ENCODE measurements around the gene TP53AIP1.

The TP53AIP1 gene

DNA sequence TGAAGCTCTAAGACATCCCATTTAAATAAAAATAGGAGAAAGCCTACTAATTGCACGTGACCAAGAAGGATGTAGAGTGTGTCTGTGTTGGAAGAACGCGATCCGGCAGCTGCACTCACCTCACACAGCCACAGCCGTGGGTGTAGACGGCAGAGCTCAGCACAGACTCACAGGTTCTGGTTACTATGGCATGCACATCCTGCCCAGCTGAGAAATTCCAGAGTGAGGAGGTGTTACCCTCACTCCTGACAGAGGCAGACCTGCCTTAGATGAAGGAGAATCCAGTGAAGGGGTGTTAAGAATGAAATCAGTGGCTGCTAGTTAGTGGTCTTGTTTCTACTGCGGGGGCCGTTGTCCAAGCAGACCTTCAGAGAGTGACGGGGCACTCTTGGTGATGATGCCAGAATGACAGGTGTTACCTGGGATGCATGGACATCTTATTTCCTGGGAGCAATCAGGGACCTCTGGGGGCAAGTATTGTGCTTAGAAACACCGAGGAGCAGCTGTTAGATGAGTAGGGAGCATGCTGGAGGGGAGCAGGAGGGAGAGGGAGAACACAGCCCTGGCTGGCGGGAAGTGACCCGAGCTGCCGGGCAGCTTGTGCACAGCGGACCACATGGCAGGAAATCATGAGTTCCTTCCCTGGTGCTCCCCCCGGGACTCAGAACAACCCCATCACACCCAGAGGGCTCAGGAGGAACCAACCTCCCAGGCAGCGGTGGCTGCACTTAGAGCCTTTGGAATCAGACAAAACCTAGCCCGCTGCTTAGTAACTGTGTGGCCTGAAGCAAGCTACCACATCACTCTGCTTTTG, 39.2 kb downstream of the TP53AIP1 start:
- Histone ChIP-seq H3K36me3 (ENCODE audit: insufficient read depth, low read length) (no peaks in the 10 kb centered on the region), H3K27ac (ENCODE audit: low read depth, low read length) (no peak overlapping the region), H3K9ac (ENCODE audit: low read length) (no peak overlapping the region), H3K4me1 (ENCODE audit: insufficient read depth, low read length) (no peaks in the 10 kb centered on the region), H3K4me3 (ENCODE audit: low read depth in 1 of 2, low read length in 2 of 2) (no peak overlapping the region), H3K9me3 (ENCODE audit: low read length) (no peaks in the 10 kb centered on the region), H3K27me3 (ENCODE audit: control insufficient read depth in 1 of 2, insufficient read depth in 2 of 2, low read length in 2 of 2) (no peaks in the 10 kb centered on the region)

- H3K9me3 ChIP-seq (ENCODE audit: low read length) = no peaks in the 10 kb centered on the region
- H3K27me3 ChIP-seq (ENCODE audit: control insufficient read depth in 1 of 2, insufficient read depth in 2 of 2, low read length in 2 of 2) = no peaks in the 10 kb centered on the region
- H3K4me3 ChIP-seq (ENCODE audit: low read depth in 1 of 2, low read length in 2 of 2) = no peak overlapping the region
- H3K9ac ChIP-seq (ENCODE audit: low read length) = no peak overlapping the region
- no peaks in the 10 kb centered on the region for H3K4me1 ChIP-seq (ENCODE audit: insufficient read depth, low read length)
- no peak overlapping the region for H3K27ac ChIP-seq (ENCODE audit: low read depth, low read length)
- no peaks in the 10 kb centered on the region for H3K36me3 ChIP-seq (ENCODE audit: insufficient read depth, low read length)
These were observed 40.1 kb downstream of the TP53AIP1 start for GRCh38 chr11:128902515-128903066.

DNA sequence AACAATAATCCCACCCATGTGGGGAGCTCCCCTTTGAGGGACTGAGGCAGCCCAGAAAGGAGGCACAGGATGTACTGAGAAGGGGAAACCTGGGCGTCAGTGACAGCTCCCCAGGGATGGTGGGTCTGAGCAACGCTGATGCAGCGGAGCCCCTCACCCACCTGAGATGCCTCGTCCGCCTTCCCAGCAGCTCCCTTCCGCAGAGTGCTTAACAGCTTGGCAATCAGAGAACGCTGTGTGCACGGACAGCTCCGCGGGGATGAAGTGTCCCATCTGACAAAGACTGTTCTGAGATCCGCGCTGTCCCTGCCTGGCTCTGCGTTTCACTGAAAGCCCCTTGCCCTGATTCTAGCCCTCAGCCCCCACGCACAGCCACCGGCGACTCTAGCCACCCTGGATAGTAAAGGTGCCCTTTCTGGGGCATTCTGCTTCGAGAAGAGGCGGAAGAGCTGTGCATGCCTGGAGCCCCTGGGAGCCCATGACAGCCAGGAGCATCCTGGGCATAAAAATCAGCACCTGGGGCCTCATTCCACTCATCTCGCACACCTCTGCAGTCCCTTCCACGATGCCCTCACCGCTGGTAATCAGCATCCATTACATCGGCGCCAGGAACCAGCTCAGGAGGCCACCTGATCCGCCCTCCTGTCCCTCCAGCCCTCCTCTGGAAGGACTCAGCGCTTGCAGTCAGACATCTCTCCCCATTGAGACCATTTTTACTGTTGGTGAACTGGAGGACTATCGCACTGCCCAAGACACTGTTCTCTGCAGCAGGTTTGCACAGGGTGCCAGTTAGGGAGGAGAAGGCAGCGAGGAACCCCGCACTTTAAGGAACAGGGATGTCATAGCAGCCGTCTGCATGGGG, 40.8 kb downstream of the TP53AIP1 start:
- H3K27ac ChIP-seq (ENCODE audit: low read depth, low read length) = no peak overlapping the region

GRCh38 chr11:128900468-128900867, 42.2 kb downstream of the TP53AIP1 start:
- H3K27ac ChIP-seq (ENCODE audit: low read depth, low read length) = no peak overlapping the region
- no peaks in the 10 kb centered on the region for H3K4me1 ChIP-seq (ENCODE audit: insufficient read depth, low read length)
- no peak overlapping the region for H3K9ac ChIP-seq (ENCODE audit: low read length)
- no peaks in the 10 kb centered on the region for H3K27me3 ChIP-seq (ENCODE audit: control insufficient read depth in 1 of 2, insufficient read depth in 2 of 2, low read length in 2 of 2)
- no peak overlapping the region for H3K4me3 ChIP-seq (ENCODE audit: low read depth in 1 of 2, low read length in 2 of 2)
- no peaks in the 10 kb centered on the region for H3K36me3 ChIP-seq (ENCODE audit: insufficient read depth, low read length)
- no peaks in the 10 kb centered on the region for H3K9me3 ChIP-seq (ENCODE audit: low read length)

More for the DNA sequence above, 40.8 kb downstream of the TP53AIP1 start:
- no peak overlapping the region for H3K9ac ChIP-seq (ENCODE audit: low read length)
- H3K9me3 ChIP-seq (ENCODE audit: low read length) = no peaks in the 10 kb centered on the region
- no peaks in the 10 kb centered on the region for H3K4me1 ChIP-seq (ENCODE audit: insufficient read depth, low read length)
- H3K4me3 ChIP-seq (ENCODE audit: low read depth in 1 of 2, low read length in 2 of 2) = no peak overlapping the region
- H3K36me3 ChIP-seq (ENCODE audit: insufficient read depth, low read length) = no peaks in the 10 kb centered on the region
- no peaks in the 10 kb centered on the region for H3K27me3 ChIP-seq (ENCODE audit: control insufficient read depth in 1 of 2, insufficient read depth in 2 of 2, low read length in 2 of 2)

- H3K27ac ChIP-seq (ENCODE audit: low read depth, low read length) = no peak overlapping the region
- H3K4me1 ChIP-seq (ENCODE audit: insufficient read depth, low read length) = no peaks in the 10 kb centered on the region
- H3K9me3 ChIP-seq (ENCODE audit: low read length) = no peaks in the 10 kb centered on the region
- H3K4me3 ChIP-seq (ENCODE audit: low read depth in 1 of 2, low read length in 2 of 2) = no peak overlapping the region
- no peaks in the 10 kb centered on the region for H3K27me3 ChIP-seq (ENCODE audit: control insufficient read depth in 1 of 2, insufficient read depth in 2 of 2, low read length in 2 of 2)
- no peaks in the 10 kb centered on the region for H3K36me3 ChIP-seq (ENCODE audit: insufficient read depth, low read length)
- no peak overlapping the region for H3K9ac ChIP-seq (ENCODE audit: low read length)
These were observed 43.9 kb downstream of the TP53AIP1 start for GRCh38 chr11:128898580-128899344.

- Histone ChIP-seq H3K4me3 (ENCODE audit: low read depth in 1 of 2, low read length in 2 of 2) (no peak overlapping the region), H3K36me3 (ENCODE audit: insufficient read depth, low read length) (no peaks in the 10 kb centered on the region), H3K4me1 (ENCODE audit: insufficient read depth, low read length) (no peaks in the 10 kb centered on the region), H3K27ac (ENCODE audit: low read depth, low read length) (no peak overlapping the region), H3K9ac (ENCODE audit: low read length) (no peak overlapping the region), H3K27me3 (ENCODE audit: control insufficient read depth in 1 of 2, insufficient read depth in 2 of 2, low read length in 2 of 2) (no peaks in the 10 kb centered on the region), H3K9me3 (ENCODE audit: low read length) (no peaks in the 10 kb centered on the region)
These were observed 44.8 kb downstream of the TP53AIP1 start for GRCh38 chr11:128897826-128898225.

DNA sequence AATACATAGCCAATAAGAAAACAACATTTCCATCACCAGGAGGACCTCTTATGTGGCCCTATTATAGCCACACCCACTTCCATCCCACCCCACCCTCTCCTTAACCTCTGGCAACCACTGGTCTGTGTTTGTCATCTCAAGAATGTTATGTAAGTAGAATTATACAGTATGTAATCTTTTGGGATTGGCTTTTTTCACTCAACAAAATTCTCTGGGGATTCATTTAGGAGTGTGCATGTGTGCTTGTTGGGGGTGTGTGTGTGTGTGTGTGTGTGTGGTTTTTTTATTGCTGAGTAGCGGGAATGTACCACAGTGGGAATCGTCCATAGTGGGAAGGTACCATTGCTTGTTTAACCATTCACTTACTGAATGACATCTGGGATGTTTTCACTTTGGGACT, 46.3 kb downstream of the TP53AIP1 start:
- Histone ChIP-seq H3K4me1 (ENCODE audit: insufficient read depth, low read length) (no peaks in the 10 kb centered on the region), H3K27ac (ENCODE audit: low read depth, low read length) (no peak overlapping the region), H3K27me3 (ENCODE audit: control insufficient read depth in 1 of 2, insufficient read depth in 2 of 2, low read length in 2 of 2) (peaks cover 0 to 6% of the 10 kb centered on the region in 2 donors), H3K9me3 (ENCODE audit: low read length) (no peaks in the 10 kb centered on the region), H3K4me3 (ENCODE audit: low read depth in 1 of 2, low read length in 2 of 2) (no peak overlapping the region), H3K36me3 (ENCODE audit: insufficient read depth, low read length) (no peaks in the 10 kb centered on the region), H3K9ac (ENCODE audit: low read length) (no peak overlapping the region)

GRCh38 chr11:128895526-128895925, 47.1 kb downstream of the TP53AIP1 start:
- Histone ChIP-seq H3K27ac (ENCODE audit: low read depth, low read length) (no peak overlapping the region), H3K27me3 (ENCODE audit: control insufficient read depth in 1 of 2, insufficient read depth in 2 of 2, low read length in 2 of 2) (peaks cover 0 to 9% of the 10 kb centered on the region in 2 donors), H3K4me1 (ENCODE audit: insufficient read depth, low read length) (no peaks in the 10 kb centered on the region)

DNA sequence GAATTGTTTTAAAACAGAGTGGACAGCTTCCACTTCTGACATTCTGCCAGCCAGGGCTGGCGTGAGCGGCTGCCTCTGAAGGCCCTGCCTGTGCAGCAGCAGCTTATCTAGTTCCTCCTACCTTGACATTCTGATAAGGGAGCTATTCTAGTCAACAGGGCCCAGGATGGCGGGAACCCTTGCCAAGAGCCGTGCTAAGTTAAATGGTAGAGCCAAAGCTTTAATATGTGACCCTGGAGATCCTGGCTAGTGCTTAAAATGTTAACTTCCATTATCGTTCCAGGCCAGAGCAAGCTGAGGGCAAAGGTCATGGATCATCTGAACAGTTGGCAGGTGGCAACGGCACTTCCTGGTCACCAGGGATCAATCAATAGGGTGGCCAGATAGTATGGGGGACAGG, 48.0 kb downstream of the TP53AIP1 start:
- H3K9me3 ChIP-seq (ENCODE audit: low read length) = no peaks in the 10 kb centered on the region
- H3K27ac ChIP-seq (ENCODE audit: low read depth, low read length) = no peak overlapping the region
- no peak overlapping the region for H3K9ac ChIP-seq (ENCODE audit: low read length)
- H3K4me3 ChIP-seq (ENCODE audit: low read depth in 1 of 2, low read length in 2 of 2) = no peak overlapping the region
- H3K36me3 ChIP-seq (ENCODE audit: insufficient read depth, low read length) = no peaks in the 10 kb centered on the region
- H3K4me1 ChIP-seq (ENCODE audit: insufficient read depth, low read length) = peaks cover 5% of the 10 kb centered on the region
- peaks cover 6 to 17% of the 10 kb centered on the region in 2 donors for H3K27me3 ChIP-seq (ENCODE audit: control insufficient read depth in 1 of 2, insufficient read depth in 2 of 2, low read length in 2 of 2)

More at GRCh38 chr11:128895526-128895925, 47.1 kb downstream of the TP53AIP1 start:
- no peak overlapping the region for H3K9ac ChIP-seq (ENCODE audit: low read length)
- no peaks in the 10 kb centered on the region for H3K36me3 ChIP-seq (ENCODE audit: insufficient read depth, low read length)
- no peak overlapping the region for H3K4me3 ChIP-seq (ENCODE audit: low read depth in 1 of 2, low read length in 2 of 2)
- no peaks in the 10 kb centered on the region for H3K9me3 ChIP-seq (ENCODE audit: low read length)

GRCh38 chr11:128894286-128894681, 48.4 kb downstream of the TP53AIP1 start:
- H3K4me1 ChIP-seq (ENCODE audit: insufficient read depth, low read length) = peaks cover 5% of the 10 kb centered on the region
- no peak overlapping the region for H3K4me3 ChIP-seq (ENCODE audit: low read depth in 1 of 2, low read length in 2 of 2)
- peaks cover 10 to 21% of the 10 kb centered on the region in 2 donors for H3K27me3 ChIP-seq (ENCODE audit: control insufficient read depth in 1 of 2, insufficient read depth in 2 of 2, low read length in 2 of 2)
- H3K27ac ChIP-seq (ENCODE audit: low read depth, low read length) = no peak overlapping the region
- H3K9ac ChIP-seq (ENCODE audit: low read length) = no peak overlapping the region
- H3K36me3 ChIP-seq (ENCODE audit: insufficient read depth, low read length) = no peaks in the 10 kb centered on the region
- no peaks in the 10 kb centered on the region for H3K9me3 ChIP-seq (ENCODE audit: low read length)

Data from muscle layer of colon (tissue), 2 donors.